ENCODE measurements around the gene DMRTA2. TPM values are rescaled to one million over a fixed set of nuclear protein-coding genes. Genes with fewer than 3 reads are reported as not detected.

Gene DMRTA2
- total RNA-seq, 1 donor from 2014 or later: not detected

DNA sequence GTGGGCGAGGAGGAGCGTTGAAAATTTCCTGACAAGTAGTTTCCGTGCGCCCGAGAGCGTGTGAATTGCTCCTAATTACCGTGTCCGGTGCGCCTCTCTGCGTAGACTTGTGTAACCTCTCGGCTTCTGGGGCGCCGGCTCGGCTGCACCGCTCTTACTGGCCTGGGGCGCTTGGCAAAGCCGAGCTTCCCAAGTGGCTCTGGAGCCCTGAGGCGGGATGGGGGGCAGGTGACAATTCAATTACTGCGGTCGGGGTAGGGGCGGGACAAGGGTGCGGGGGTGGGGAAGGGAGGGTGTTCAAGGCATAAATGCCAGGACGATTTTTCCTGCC, 392 bp upstream of the DMRTA2 start:
- Histone ChIP-seq H3K4me3 (peak overlapping the region; percentile 2 to 30), H3K36me3 (no peaks in the 10 kb centered on the region), H3K4me1 (peaks cover 64% of the 10 kb centered on the region), H3K27ac (no peak overlapping the region), H3K27me3 (peaks cover 41% of the 10 kb centered on the region), H3K9me3 (no peaks in the 10 kb centered on the region)
- intact Hi-C loops (cut with DNase I): no loop called here
- DNase-seq (ENCODE audit: extremely low spot score in 2 of 2): no peak
- TF ChIP-seq CTCF (IDR thresholded peaks at IDR 0.05): no peak
- TF ChIP-seq POLR2AphosphoS5 (IDR thresholded peaks at IDR 0.05; ENCODE audit: insufficient read depth in 1 of 2, low read depth in 1 of 2): no peak
- TF ChIP-seq POLR2A (IDR thresholded peaks at IDR 0.05): no peak

DNA sequence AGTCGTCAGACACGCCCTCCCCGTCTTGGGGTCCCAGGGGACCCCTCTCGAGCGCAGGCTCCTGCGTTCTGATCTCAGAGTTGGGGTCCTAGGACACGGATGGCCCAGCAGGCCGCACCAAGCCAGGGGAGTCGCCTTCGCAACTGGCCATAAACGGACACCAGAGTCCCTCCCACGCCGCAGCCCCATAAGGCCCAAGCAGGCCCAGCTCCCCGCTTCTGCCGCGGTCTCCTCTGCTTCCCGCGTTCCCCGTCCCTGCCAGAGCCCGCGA, 633 bp downstream of the DMRTA2 start:
- H3K36me3 ChIP-seq: no peaks in the 10 kb centered on the region
- no peak for DNase-seq (ENCODE audit: extremely low spot score in 2 of 2)
- H3K27ac ChIP-seq: no peak overlapping the region
- intact Hi-C loops (cut with DNase I): no loop called here
- H3K27me3 ChIP-seq: peaks cover 44% of the 10 kb centered on the region
- TF ChIP-seq CTCF (IDR thresholded peaks at IDR 0.05) (no peak), POLR2A (IDR thresholded peaks at IDR 0.05) (no peak), POLR2AphosphoS5 (IDR thresholded peaks at IDR 0.05; ENCODE audit: insufficient read depth in 1 of 2, low read depth in 1 of 2) (no peak)
- no peak overlapping the region for H3K4me3 ChIP-seq
- no peaks in the 10 kb centered on the region for H3K9me3 ChIP-seq
- H3K4me1 ChIP-seq: peaks cover 66% of the 10 kb centered on the region

GRCh38 chr1:50421768-50422674, 1.2 kb downstream of the DMRTA2 start:
- TF ChIP-seq CTCF (IDR thresholded peaks at IDR 0.05) (no peak), POLR2AphosphoS5 (IDR thresholded peaks at IDR 0.05; ENCODE audit: insufficient read depth in 1 of 2, low read depth in 1 of 2) (no peak)
- Histone ChIP-seq H3K9me3 (no peaks in the 10 kb centered on the region), H3K4me1 (peaks cover 66% of the 10 kb centered on the region), H3K27ac (no peak overlapping the region), H3K36me3 (no peaks in the 10 kb centered on the region), H3K4me3 (no peak overlapping the region), H3K27me3 (peaks cover 44% of the 10 kb centered on the region)
- intact Hi-C loops (cut with DNase I): no loop called here
- DNase-seq (ENCODE audit: extremely low spot score in 2 of 2): no peak

DNA sequence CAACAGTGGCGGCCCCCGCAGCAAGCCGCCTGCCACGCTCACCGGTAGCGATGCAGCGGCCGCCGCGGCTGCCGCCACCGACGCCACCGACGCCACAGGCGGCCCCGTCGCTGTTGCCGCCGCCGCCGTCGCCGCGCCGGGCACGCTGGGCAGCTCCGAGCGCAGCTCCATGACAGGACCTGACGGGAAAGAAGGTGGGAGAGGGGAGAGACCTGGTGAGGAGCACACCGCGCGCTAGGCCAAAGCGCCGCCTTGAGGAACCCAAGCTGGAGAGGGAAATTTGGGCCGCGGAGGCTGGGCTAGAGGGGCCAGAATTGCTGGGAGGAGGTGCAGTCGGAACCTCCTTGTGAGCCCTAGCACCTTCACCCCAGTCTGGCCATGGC, 1.9 kb downstream of the DMRTA2 start:
- Histone ChIP-seq H3K27me3 (peaks cover 40% of the 10 kb centered on the region), H3K4me3 (peak overlapping the region in 1 of 2 donors; percentile 15), H3K27ac (no peak overlapping the region), H3K9me3 (no peaks in the 10 kb centered on the region), H3K4me1 (peaks cover 66% of the 10 kb centered on the region), H3K36me3 (no peaks in the 10 kb centered on the region)
- DNase-seq (ENCODE audit: extremely low spot score in 2 of 2): no peak
- TF ChIP-seq POLR2A (IDR thresholded peaks at IDR 0.05) (no peak), CTCF (IDR thresholded peaks at IDR 0.05) (no peak), POLR2AphosphoS5 (IDR thresholded peaks at IDR 0.05; ENCODE audit: insufficient read depth in 1 of 2, low read depth in 1 of 2) (no peak)
- intact Hi-C loops (cut with DNase I): no loop called here

DNA sequence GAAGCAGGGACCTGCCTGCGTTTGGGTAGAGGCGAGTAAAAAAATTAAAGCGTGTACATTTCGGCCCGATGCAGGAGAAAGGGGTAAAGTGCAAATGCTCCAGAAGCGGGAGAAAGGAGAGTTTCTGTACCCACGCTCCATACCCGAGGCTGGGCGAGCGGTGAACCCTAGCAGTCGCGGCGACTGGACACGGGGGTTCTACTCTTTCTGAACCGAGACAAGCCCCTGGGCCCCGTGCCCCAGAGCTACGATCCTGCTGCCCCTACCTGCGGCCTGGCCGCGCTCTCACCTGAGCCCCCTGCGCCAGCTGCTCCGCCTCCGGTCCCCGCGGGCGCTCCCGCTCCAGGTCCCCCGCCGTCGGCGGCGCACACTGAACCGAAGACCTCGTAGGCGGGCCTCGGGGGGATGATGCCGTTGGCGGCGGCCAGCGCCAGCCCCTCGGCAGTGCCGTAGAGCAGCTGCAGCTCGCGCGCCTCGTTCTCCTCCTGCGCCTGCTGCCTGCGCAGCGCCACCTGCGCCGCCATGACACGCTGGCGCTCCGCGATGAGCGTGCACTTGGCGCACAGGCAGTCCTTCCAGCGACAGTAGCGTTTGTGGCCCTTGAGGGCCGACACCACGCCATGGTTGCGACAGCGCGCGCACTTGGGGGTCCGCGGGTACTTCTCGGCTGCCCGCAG, 2.4 kb downstream of the DMRTA2 start:
- peaks cover 40% of the 10 kb centered on the region for H3K27me3 ChIP-seq
- intact Hi-C loops (cut with DNase I): no loop called here

More for the DNA sequence above, 2.4 kb downstream of the DMRTA2 start:
- TF ChIP-seq POLR2A (IDR thresholded peaks at IDR 0.05) (no peak), CTCF (IDR thresholded peaks at IDR 0.05) (no peak), POLR2AphosphoS5 (IDR thresholded peaks at IDR 0.05; ENCODE audit: insufficient read depth in 1 of 2, low read depth in 1 of 2) (no peak)
- Histone ChIP-seq H3K27ac (no peak overlapping the region), H3K4me3 (peak overlapping the region in 1 of 2 donors; percentile 15), H3K36me3 (no peaks in the 10 kb centered on the region), H3K4me1 (peaks cover 69% of the 10 kb centered on the region), H3K9me3 (no peaks in the 10 kb centered on the region)
- no peak for DNase-seq (ENCODE audit: extremely low spot score in 2 of 2)
